SIG-M5 treated with dmso at 0.1 percent for 504 hours (cell line): ENCODE measurements around the gene CFAP20.
"Not testable (repeated sequence)": the region's sequence is repeated elsewhere in the genome, so short reads cannot be mapped to it uniquely, and the experiment has no call there.

Source experiments
- DNase-seq: peaks from one replicate; lab custom pipeline; 2025; ENCODE audit not compliant: unreplicated experiment; lab: John Stamatoyannopoulos, UW

The CFAP20 gene

DNA sequence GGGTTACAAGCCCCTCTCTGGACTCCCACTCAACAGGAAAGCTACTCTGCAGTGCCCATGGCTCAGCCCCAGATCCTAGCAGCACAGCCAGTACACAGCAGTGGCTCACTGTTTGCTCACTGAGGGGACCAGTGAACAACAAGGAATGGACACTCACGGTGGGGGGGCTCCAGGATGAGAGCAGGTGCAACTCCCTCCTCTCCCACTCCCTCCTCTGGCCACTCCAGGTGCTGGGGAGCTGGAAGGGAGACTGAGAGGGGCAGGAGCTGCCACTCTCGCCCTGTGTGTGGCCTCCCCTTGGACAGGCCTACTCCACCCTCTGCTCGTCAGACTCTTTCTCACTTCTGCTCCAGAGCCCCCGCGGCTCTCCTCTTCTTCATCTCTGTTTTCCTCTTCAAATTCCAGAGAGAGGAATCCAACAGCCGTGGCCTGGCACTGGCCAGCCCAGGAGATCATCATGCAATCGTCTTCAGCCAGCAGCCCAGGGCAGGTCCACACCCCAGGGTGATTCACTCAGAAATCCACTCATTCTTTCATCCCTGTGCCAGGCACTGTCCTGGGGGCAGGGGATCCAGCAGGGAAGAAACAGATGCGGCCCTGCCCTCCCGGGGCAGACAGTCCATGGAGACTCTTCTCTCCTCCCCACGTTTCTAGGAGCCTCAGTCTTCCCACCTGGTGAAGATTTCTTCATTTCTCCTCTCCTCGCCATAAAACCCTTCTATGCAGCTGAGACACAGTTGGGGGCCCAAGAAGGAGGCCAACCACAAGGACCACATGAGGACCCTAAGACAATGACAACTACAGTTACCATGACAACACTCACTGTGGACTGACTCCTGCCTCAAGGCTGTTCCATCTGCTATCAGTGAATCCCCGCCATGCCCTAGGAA is 30.7 kb downstream of the CFAP20 start:
- no peak for DNase-seq

- DNase-seq: no peak
These were observed 32.9 kb downstream of the CFAP20 start for GRCh38 chr16:58096249-58096648.

GRCh38 chr16:58095575-58095960 is 33.6 kb downstream of the CFAP20 start:
- DNase-seq: not testable (repeated sequence)

- no peak for DNase-seq
These were observed 34.2 kb downstream of the CFAP20 start for GRCh38 chr16:58094791-58095574.

- DNase-seq: no peak
These were observed 35.2 kb downstream of the CFAP20 start for GRCh38 chr16:58094026-58094425.

DNA sequence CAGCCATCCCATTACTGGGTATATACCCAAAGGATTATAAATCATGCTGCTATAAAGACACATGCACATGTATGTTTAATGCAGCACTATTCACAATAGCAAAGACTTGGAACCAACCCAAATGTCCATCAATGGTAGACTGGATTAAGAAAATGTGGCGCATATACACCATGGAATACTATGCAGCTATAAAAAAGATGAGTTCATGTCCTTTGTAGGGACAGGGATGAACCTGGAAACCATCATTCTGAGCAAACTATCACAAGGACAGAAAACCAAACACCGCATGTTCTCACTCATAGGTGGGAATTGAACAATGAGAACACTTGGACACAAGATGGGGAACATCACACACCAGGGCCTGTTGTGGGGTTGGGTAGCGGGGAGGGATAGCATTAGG is 38.8 kb downstream of the CFAP20 start:
- not testable (repeated sequence) for DNase-seq

- no peak for DNase-seq
These were observed 41.1 kb downstream of the CFAP20 start for GRCh38 chr16:58088091-58088490.

GRCh38 chr16:58087209-58087913 is 41.8 kb downstream of the CFAP20 start:
- no peak for DNase-seq

DNA sequence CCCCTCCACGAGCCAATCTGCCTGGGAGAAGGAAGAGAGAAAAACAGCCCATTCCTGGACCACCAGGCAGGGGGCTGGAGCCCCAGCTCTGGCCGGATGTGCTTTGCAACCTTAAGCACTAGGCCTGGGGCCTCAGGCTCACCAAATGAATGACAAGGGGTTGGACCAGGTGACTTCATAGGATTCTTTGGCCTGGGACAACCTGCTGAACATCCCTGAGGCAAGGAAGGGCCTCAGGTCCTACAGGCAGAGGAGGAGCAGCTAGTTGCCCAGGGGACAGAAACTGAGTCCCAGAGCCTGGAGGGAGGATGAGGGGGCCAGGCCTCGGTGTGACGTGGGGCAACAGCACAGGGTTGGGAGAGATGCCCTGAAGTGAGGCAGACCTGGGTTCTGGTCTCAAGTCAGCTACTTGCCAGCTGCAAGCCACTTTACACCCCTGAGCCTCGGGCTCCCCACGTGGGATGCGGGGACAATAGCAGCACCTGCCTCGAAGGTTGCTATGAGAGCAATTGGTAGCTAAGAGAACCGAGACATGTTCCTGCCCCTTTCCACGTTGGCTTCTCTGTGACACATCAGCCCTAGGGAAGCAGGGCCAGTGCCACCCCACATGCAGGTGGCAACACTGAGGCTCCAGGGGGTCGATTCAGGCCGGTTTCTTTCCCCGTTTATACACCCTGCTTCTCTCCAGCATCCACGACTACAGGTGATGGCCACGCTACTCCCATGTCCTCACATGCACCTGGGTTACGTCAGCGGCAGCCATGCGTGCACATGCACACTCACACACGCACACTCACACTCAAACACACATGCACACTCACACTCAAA is 42.6 kb downstream of the CFAP20 start:
- DNase-seq: no peak

GRCh38 chr16:58085584-58086251 is 43.5 kb downstream of the CFAP20 start:
- no peak for DNase-seq

DNA sequence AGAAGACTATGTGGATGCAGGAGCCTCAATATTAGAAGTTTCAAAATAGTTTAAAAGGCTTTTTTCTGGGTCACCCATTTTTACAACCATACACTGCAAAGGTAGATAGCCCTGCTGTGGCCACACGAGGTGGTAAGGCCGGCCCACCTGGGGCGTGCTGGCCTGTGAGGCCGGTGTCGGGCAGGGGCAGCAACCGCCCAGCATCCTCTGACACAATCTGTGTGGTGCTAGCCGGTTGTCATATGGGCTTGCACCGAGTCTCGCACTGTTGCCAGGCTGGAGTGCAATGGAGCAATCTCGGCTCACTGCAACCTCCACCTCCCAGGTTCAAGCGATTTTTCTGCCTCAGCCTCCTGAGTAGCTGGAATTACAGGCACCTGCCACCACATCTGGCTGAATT is 44.0 kb downstream of the CFAP20 start:
- no peak for DNase-seq

DNA sequence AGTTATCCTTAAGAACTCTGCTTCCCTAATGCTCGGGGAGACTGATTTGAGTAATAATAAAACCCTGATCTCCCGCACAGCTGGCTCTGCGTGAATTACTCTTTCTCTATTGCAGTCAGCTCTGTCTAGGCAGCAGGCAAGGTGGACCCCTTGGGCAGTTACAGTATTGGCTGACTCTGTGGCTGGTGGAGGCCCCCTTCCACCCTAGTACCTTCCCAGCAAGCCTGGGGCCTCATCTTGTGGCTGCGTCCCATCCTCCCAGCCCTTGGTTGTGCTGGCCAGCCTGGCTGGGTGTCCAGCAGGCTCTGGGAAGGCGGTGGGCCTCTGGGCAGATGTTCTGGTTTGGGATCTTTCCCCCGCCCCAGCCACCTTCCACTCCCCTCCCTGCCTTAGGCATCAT is 44.5 kb downstream of the CFAP20 start:
- DNase-seq: no peak

- no peak for DNase-seq
These were observed 46.8 kb downstream of the CFAP20 start for GRCh38 chr16:58082381-58082780.

GRCh38 chr16:58080657-58081056 is 48.5 kb downstream of the CFAP20 start:
- DNase-seq: not testable (repeated sequence)

- DNase-seq: no peak
These were observed 51.4 kb downstream of the CFAP20 start for GRCh38 chr16:58077796-58078195.

- DNase-seq: no peak
These were observed 52.7 kb downstream of the CFAP20 start for GRCh38 chr16:58076514-58076913.

DNA sequence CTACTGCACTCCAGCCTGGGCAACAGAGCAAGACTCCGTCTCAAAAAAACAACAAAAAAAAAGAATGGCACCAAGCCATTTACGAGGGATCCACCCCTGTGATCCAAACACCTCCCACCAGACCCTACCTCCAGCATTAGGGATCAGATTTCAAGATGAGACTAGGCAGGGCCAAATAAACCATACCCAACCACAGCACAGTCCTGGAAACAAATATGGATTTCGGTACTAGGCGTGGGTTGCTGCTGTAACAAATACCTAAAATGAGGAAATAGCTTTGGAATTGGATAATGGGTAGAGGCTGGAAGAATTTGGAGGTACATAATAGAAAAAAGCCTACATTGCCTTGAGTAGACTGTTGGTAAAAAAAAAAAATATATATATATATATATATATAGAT is 54.5 kb downstream of the CFAP20 start:
- no peak for DNase-seq

DNA sequence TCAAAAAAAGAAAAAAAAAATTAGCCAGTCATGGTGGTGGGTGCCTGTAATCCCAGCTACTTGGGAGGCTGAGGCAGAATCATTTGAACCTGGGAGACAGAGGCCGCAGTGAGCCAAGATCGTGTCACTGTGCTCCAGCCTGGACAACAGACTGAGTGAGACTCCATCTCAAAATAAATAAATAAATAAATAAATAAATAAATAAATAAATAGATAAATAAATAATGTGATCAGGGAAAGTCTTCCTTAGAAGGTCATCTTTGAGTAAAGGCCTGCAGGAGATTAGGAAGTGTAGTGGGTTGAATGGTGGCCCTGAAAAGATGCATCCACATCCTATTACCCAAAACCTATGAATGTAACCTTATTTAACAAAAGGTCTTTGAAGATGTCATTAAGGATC is 56.1 kb downstream of the CFAP20 start:
- not testable (repeated sequence) for DNase-seq

GRCh38 chr16:58072134-58072533 is 57.0 kb downstream of the CFAP20 start:
- DNase-seq: not testable (repeated sequence)

DNA sequence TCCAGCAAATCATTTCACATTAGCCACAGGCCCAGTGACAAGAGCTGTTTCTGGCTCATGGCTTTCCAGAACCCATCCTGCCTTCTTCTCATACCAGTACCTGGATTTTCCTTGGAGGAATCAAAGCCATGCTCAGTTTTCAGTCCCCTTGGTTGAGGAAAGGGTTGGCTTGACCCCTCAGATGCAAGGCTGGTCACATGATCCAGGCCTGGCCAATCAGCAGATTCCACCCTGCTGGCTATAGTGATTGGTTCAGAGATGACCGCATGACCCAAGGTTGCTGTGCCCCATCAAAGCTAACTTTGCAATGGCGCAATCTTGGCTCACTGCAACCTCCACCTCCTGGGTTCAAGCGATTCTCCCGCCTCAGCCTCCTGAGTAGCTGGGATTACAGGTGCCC is 58.6 kb downstream of the CFAP20 start:
- DNase-seq: no peak
